Calu3 (cell line): Measurements from ENCODE around the gene L1CAM. TPM values are rescaled to one million over a fixed set of nuclear protein-coding genes. Genes with fewer than 3 reads are reported as not detected.

ENCODE experiments used
- BruUV-seq: library from RNA; stranded (reverse); fragments of 400-500 nt; replicated peaks from 2 replicates; lab custom pipeline; 2021; lab: Mats Ljungman, UMichigan
- CTCF ChIA-PET: fragments of 300-600 bp; sonication (Branson Sonifier 250); formaldehyde crosslinking; loops from one replicate; lab custom pipeline; 2022; ENCODE audit warnings: antibody characterized with exemption; lab: Charles Lee
- DNase-seq: peaks from one replicate; pipeline ENCODE4 v3.0.0; 2022
- H3K27ac Mint-ChIP-seq: one replicate; pipeline ENCODE4 v1.8.0; 2022; ENCODE audit warnings: mixed read lengths; ENCODE audit not compliant: unreplicated experiment
- H3K27me3 Mint-ChIP-seq: one replicate; pipeline ENCODE4 v1.8.0; 2022; ENCODE audit warnings: mixed read lengths; ENCODE audit not compliant: unreplicated experiment
- H3K36me3 Mint-ChIP-seq: one replicate; pipeline ENCODE4 v1.8.0; 2022; ENCODE audit warnings: mild to moderate bottlenecking, moderate library complexity, mixed read lengths; ENCODE audit not compliant: insufficient read depth, unreplicated experiment
- H3K4me1 Mint-ChIP-seq: one replicate; pipeline ENCODE4 v1.8.0; 2022; ENCODE audit warnings: mild to moderate bottlenecking, low read depth, mixed read lengths; ENCODE audit not compliant: unreplicated experiment
- H3K4me3 Mint-ChIP-seq: one replicate; pipeline ENCODE4 v1.8.0; 2022; ENCODE audit warnings: mild to moderate bottlenecking, low read depth, moderate library complexity, mixed read lengths; ENCODE audit not compliant: unreplicated experiment
- H3K9me3 Mint-ChIP-seq: one replicate; pipeline ENCODE4 v1.8.0; 2022; ENCODE audit warnings: low read depth, mixed read lengths; ENCODE audit not compliant: unreplicated experiment
- intact Hi-C: fragments of 100-400 bp; cut with micrococcal nuclease; formaldehyde crosslinking; loops from one replicate; pipeline ENCODE4 v1.10.0; 2022; ENCODE audit not compliant: unreplicated experiment
- total RNA-seq: library from RNA; stranded (reverse); gene quantifications from 2 replicates; pipeline ENCODE4 v1.2.3, GENCODE V29; 2022
- TF ChIP-seq, protein P1 (sequence below): fragments of 200-600 bp; IDR thresholded peaks from one replicate; pipeline ENCODE4 v1.8.0; 2022; ENCODE audit warnings: antibody characterized with exemption; ENCODE audit not compliant: unreplicated experiment

Gene L1CAM
- total RNA-seq, 1 experiment from 2014 or later, result 14.2 TPM

DNA sequence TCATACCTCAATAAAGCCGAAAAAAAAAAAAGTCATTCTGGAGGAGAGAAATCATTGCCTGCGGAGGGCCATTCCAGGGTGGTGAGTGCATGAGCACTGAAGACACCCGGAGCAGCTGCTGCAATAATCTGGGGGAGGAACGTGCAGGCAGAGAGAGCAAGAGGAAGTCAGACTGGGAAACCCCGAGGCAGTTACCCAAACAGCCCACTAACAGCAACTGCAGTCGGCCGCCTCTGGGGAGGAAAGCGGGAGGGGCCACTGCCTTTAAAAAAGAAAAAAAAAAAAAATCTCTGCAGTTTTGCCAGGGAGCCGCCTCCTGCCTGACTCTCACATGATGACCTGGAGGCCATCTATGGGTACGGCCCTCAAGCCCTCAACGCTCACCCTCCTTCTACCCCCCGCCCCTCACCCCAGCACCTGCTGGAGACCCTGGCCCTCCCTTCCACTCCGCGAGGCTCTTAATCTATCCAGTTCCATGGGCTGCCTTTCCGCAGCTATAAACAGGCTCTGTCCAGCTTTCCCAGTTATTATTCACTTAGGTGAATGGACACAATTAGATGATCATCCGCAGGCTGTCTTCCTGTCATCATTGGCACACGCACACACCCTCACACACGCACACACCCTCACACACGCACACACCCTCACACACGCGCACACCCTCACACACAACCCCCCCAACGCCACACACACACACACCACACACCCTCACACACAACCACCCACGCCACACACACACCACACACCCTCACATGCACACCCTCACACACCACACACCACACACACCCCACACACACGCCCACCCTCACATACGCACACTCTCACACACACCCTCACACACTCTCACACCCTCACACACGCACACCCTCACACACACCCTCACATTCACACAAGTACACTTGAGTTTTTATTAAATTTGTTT, 15.1 kb upstream of the L1CAM start:
- Mint-ChIP-seq H3K4me3 (no peak overlapping the region), H3K9me3 (no peaks in the 10 kb centered on the region), H3K4me1 (peaks cover 30% of the 10 kb centered on the region), H3K27ac (peak overlapping the region; percentile 47), H3K36me3 (peaks cover 5% of the 10 kb centered on the region), H3K27me3 (peaks cover 3% of the 10 kb centered on the region)
- BruUV-seq, result no TSS peak
- intact Hi-C loops, result no loop called here
- CTCF ChIA-PET, result interaction anchor here (0.5 to 0.7 kb wide), 3 partner anchors 9 to 62 kb away, joined by 3 to 4 read pairs (median 3); no protein-coding TSS in a partner anchor
- TF ChIP-seq, protein P1, sequence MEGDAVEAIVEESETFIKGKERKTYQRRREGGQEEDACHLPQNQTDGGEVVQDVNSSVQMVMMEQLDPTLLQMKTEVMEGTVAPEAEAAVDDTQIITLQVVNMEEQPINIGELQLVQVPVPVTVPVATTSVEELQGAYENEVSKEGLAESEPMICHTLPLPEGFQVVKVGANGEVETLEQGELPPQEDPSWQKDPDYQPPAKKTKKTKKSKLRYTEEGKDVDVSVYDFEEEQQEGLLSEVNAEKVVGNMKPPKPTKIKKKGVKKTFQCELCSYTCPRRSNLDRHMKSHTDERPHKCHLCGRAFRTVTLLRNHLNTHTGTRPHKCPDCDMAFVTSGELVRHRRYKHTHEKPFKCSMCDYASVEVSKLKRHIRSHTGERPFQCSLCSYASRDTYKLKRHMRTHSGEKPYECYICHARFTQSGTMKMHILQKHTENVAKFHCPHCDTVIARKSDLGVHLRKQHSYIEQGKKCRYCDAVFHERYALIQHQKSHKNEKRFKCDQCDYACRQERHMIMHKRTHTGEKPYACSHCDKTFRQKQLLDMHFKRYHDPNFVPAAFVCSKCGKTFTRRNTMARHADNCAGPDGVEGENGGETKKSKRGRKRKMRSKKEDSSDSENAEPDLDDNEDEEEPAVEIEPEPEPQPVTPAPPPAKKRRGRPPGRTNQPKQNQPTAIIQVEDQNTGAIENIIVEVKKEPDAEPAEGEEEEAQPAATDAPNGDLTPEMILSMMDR, result no peak
- DNase-seq, result peak; percentile 53

DNA sequence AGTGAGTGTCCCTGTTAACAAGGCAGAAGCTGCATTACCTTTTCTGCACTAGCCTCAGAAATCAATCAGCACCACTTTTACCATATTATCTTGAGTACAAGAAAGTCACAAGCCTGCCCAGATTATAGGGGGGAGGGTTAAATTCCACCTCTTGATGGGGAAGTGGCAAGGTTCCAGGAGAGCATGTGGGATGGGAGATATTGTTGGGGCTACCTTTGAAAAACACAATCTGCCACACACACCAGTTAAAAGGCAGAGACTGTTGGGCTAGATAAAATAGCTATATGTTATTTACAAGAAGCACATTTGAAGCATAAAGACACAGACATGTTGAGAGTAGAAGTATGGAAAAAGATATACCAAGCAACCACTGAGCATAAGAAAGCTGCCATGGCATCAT, 11.9 kb upstream of the L1CAM start:
- peaks cover 22% of the 10 kb centered on the region for H3K4me1 Mint-ChIP-seq
- no peak for DNase-seq
- no peak overlapping the region for H3K27ac Mint-ChIP-seq
- intact Hi-C loops, result no loop called here
- TF ChIP-seq, protein P1, result no peak
- H3K27me3 Mint-ChIP-seq, result peaks cover 12% of the 10 kb centered on the region
- CTCF ChIA-PET, result no interaction called here
- peaks cover 5% of the 10 kb centered on the region for H3K36me3 Mint-ChIP-seq
- peaks cover 2% of the 10 kb centered on the region for H3K9me3 Mint-ChIP-seq
- BruUV-seq, result no TSS peak
- H3K4me3 Mint-ChIP-seq, result no peak overlapping the region

DNA sequence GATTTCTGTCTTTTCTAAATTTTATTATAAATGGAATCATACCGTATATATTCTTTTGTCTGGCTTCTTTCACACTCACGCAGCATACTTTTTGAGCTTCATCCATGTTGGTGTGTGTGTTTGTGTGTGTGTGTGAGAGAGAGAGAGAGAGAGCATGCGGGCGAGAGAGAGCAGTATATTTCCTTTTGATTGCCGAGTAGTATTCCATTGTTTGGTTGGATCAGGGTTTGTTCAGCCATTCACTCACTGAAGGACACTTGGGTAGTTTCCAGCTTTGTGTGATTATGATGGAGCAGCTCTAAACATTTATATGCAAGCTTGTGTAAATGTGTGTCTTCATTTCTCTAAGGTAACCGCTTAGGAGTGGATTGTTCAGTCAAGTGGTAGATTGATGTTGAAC, 3.1 kb upstream of the L1CAM start:
- CTCF ChIA-PET, result no interaction called here
- intact Hi-C loops, result no loop called here
- Mint-ChIP-seq H3K4me1 (peaks cover 9% of the 10 kb centered on the region), H3K4me3 (no peak overlapping the region), H3K36me3 (no peaks in the 10 kb centered on the region), H3K9me3 (peaks cover 2% of the 10 kb centered on the region), H3K27me3 (peaks cover 54% of the 10 kb centered on the region), H3K27ac (no peak overlapping the region)
- BruUV-seq, result no TSS peak
- no peak for DNase-seq
- TF ChIP-seq, protein P1, result no peak

DNA sequence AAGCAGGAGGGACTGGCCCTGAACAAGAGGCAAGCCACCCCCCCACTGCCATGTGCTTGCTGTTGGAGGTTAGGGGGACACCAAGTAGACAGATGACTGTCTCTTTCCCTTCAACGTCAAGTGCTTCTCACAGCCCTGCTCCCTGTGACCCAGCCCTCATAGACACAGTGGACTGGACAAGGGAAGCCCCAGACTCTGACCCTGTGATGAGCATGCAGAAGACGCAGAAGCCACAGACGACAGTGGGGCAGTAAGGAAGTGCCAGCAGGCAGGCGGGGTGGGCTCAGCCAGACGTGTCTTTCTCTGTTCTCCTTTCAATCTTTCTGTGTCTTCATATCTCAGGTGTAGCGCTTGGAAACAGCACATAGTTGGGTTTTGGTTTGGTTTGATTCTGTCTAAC, 2.4 kb upstream of the L1CAM start:
- H3K36me3 Mint-ChIP-seq, result no peaks in the 10 kb centered on the region
- CTCF ChIA-PET, result no interaction called here
- peaks cover 47% of the 10 kb centered on the region for H3K27me3 Mint-ChIP-seq
- intact Hi-C loops, result no loop called here
- H3K9me3 Mint-ChIP-seq, result peaks cover 2% of the 10 kb centered on the region
- no TSS peak for BruUV-seq
- TF ChIP-seq, protein P1, result no peak
- DNase-seq, result no peak
- no peak overlapping the region for H3K4me3 Mint-ChIP-seq
- H3K27ac Mint-ChIP-seq, result no peak overlapping the region
- H3K4me1 Mint-ChIP-seq, result peaks cover 11% of the 10 kb centered on the region
